ENCODE data around the gene RABAC1. TPM values are rescaled to one million over a fixed set of nuclear protein-coding genes. Genes with fewer than 3 reads are reported as not detected.
"Not testable (repeated sequence)": the region's sequence is repeated elsewhere in the genome, so short reads cannot be mapped to it uniquely, and the experiment has no call there.

Gene RABAC1
- total RNA-seq, 1 experiment from 2014 or later, result 137 TPM

- in situ Hi-C loops (cut with HindIII; ENCODE audit: low pct_unique_long_range_greater_than_20kb, low sequenced_read_pairs); DNase-seq (ENCODE audit: low read depth, low spot score): not testable (repeated sequence)
Measured at GRCh38 chr19:41991925-41992569, 32.9 kb upstream of the RABAC1 start.

DNA sequence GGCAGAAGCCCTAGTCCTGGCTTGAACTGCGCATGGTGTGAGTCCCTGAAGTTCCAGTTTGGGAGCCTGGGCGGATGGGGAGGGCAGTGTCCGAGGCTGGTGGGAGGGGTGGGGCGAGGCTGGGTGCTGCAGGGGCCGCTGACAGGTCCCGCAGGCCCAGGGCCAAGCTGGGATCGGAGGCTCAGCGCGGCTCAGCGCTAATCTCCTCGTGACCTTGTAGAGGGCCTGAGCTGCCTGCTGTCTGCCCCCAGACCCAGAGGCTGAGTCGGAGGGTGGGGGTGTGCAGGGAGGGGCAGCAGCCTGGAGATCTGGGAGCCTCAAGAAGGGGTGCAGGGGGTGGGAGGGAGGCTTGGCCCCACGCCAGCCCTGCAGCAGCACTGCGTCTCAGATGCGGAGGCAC is 31.9 kb upstream of the RABAC1 start:
- in situ Hi-C loops (cut with HindIII; ENCODE audit: low pct_unique_long_range_greater_than_20kb, low sequenced_read_pairs), result no loop called here
- DNase-seq (ENCODE audit: low read depth, low spot score), result no peak

GRCh38 chr19:41990615-41991014 is 31.5 kb upstream of the RABAC1 start:
- in situ Hi-C loops (cut with HindIII; ENCODE audit: low pct_unique_long_range_greater_than_20kb, low sequenced_read_pairs), result no loop called here
- no peak for DNase-seq (ENCODE audit: low read depth, low spot score)

DNA sequence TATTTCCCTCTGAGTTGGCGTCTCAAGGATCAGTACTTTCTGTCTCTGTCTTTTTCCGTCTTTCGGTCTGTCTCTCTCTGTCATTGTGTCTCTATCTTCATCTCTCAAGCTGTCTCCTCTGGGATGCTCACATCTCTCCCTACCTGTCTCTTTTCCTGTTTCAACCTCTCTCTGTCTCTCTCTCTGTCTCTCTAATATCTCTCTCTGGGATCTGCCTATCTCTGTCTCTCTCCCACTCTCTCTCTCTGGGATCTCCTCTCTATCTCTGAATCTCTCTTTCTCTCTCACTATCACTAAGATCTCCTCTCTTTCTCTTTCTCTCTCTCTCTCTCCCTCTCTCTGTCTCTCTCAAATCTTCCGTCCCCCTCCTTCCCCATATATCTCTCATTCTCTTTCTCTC is 30.9 kb upstream of the RABAC1 start:
- DNase-seq (ENCODE audit: low read depth, low spot score), result no peak
- in situ Hi-C loops (cut with HindIII; ENCODE audit: low pct_unique_long_range_greater_than_20kb, low sequenced_read_pairs), result no loop called here

- in situ Hi-C loops (cut with HindIII; ENCODE audit: low pct_unique_long_range_greater_than_20kb, low sequenced_read_pairs), result no loop called here
- DNase-seq (ENCODE audit: low read depth, low spot score), result no peak
Measured at GRCh38 chr19:41988947-41989346, 29.8 kb upstream of the RABAC1 start.

DNA sequence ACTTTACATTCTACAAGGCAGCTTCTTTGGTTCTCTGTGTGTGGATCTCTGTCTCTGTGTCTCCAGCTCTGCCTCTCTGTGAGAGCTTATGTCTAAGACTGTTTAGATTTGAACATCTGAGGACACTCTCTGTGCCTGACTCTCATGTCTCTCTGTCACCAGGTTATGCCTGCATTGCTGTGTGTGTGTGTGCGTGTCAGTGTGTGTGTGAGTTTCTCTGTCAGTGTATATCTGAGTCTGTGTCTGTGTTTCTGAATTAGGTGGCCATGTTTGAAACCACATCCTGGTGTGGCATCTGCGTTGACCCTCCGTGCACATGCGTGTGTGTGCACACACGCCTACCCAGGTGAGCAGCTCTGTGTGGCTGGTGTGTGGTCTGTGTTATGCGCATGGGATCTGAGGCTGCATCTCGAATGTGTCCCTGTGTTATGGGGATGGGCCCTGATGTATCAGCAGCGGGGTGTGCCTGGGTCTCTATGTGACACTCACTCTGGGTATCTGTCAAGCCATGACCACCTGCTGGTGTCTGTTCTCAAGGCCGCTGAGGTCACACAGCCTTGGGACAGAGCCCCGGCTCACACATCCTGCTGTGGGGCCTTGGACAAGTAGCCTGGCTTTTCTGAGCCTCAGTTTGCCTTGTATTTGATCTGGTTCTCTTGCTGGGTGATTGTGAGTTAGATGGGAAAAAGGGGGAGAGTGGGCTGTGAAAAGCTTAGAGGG is 28.2 kb upstream of the RABAC1 start:
- no peak for DNase-seq (ENCODE audit: low read depth, low spot score)
- in situ Hi-C loops (cut with HindIII; ENCODE audit: low pct_unique_long_range_greater_than_20kb, low sequenced_read_pairs), result no loop called here

DNA sequence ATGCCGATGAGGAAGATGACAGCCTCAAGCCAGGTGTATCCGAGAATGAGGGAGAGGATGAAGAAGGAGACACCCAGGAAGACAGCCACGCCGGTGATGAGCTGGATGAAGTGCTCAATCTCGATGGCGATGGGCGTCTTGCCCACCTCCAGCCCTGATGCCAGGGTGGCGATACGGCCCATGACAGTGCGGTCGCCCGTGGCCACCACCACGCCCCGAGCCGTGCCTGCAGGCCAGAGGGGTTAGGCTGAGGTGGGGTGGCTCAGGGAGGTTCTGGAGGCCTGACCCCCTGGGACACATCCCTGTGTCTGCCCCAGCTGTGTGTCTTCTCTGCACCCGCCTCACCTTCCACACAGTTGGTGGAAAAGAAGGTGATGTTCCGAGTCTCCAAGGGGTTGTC is 25.8 kb upstream of the RABAC1 start:
- DNase-seq (ENCODE audit: low read depth, low spot score), result no peak
- in situ Hi-C loops (cut with HindIII; ENCODE audit: low pct_unique_long_range_greater_than_20kb, low sequenced_read_pairs), result no loop called here

GRCh38 chr19:41981724-41982123 is 22.6 kb upstream of the RABAC1 start:
- DNase-seq (ENCODE audit: low read depth, low spot score), result no peak
- in situ Hi-C loops (cut with HindIII; ENCODE audit: low pct_unique_long_range_greater_than_20kb, low sequenced_read_pairs), result no loop called here

DNA sequence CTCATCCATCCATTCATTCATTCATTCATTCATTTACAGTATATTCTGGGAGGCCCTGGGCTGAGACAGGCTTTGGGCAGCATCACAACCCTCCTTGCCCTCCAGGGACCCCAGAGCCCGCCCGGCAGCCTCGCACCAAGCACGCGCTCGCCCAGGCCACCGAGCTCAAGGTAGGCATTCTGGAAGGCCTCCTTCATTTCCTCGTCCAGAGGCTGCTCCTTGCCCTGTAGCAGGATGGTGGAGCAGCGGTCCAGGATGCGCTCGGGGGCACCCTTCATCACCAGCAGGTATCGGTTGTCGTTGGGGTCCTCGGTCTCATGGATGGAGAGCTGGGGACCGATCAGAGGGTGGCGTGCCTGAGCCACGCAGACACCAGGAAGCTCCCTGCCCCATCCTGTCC is 19.3 kb upstream of the RABAC1 start:
- no peak for DNase-seq (ENCODE audit: low read depth, low spot score)
- in situ Hi-C loops (cut with HindIII; ENCODE audit: low pct_unique_long_range_greater_than_20kb, low sequenced_read_pairs), result no loop called here

GRCh38 chr19:41977916-41978315 is 18.8 kb upstream of the RABAC1 start:
- in situ Hi-C loops (cut with HindIII; ENCODE audit: low pct_unique_long_range_greater_than_20kb, low sequenced_read_pairs), result no loop called here
- no peak for DNase-seq (ENCODE audit: low read depth, low spot score)

GRCh38 chr19:41974652-41975051 is 15.5 kb upstream of the RABAC1 start:
- DNase-seq (ENCODE audit: low read depth, low spot score), result no peak
- in situ Hi-C loops (cut with HindIII; ENCODE audit: low pct_unique_long_range_greater_than_20kb, low sequenced_read_pairs), result no loop called here

DNA sequence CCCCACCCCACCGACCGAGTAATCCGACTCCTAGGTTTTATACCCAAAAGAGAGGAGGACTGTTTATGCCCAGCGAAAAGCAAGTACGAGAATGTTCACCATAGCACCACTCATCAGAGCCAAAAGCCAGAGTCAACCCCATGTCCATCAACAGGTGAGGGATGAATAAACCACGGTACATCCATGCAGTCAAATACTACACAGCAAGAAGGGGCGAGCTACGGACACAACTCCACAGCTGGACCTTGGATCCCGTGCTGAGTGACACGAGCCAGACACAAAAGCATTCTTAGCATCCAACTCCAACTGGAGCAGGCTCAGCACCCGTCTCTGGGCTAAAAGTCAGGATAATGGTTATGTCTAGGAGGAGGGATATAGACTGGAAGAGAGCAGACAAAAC is 12.2 kb upstream of the RABAC1 start:
- no peak for DNase-seq (ENCODE audit: low read depth, low spot score)
- in situ Hi-C loops (cut with HindIII; ENCODE audit: low pct_unique_long_range_greater_than_20kb, low sequenced_read_pairs), result no loop called here

DNA sequence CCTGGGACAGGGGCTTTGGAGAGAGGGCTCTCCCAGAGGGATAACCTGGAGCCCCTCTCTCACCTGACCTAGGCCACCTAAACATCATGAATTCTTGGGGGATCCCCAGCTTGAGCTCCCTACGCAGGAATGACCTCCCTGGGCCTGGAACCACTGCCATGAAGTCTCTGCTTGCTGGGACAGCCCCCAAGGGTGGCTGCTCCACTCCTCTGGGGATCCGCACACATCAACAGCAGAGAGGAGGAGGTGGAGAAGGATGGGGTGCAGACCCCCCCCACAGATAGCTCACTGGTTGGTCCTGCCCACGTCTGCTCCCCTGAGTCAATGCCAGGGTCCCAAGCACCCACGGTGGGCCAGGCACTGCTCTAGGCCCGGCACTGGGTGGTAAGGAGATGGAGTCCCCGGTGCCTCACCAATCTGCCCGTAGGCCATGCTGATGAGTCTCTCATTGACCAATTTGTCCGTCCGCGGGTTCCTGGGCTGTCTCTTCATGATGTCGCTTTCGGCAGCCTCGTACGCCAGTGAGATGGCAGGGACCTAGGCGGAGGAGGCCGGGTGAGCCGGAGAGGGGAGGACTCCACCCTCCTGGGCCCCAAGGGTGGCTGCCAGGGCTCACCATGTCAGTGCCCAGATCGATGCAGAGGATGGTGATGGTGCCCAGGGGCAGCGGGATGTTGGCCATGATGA is 10.8 kb upstream of the RABAC1 start:
- DNase-seq (ENCODE audit: low read depth, low spot score), result no peak
- in situ Hi-C loops (cut with HindIII; ENCODE audit: low pct_unique_long_range_greater_than_20kb, low sequenced_read_pairs), result no loop called here

GRCh38 chr19:41968751-41969595 is 9.9 kb upstream of the RABAC1 start:
- in situ Hi-C loops (cut with HindIII; ENCODE audit: low pct_unique_long_range_greater_than_20kb, low sequenced_read_pairs), result no loop called here
- no peak for DNase-seq (ENCODE audit: low read depth, low spot score)

- in situ Hi-C loops (cut with HindIII; ENCODE audit: low pct_unique_long_range_greater_than_20kb, low sequenced_read_pairs), result no loop called here
- DNase-seq (ENCODE audit: low read depth, low spot score), result no peak
Measured at GRCh38 chr19:41967054-41967783, 8.1 kb upstream of the RABAC1 start.

GRCh38 chr19:41965106-41965505 is 6.0 kb upstream of the RABAC1 start:
- DNase-seq (ENCODE audit: low read depth, low spot score), result no peak
- in situ Hi-C loops (cut with HindIII; ENCODE audit: low pct_unique_long_range_greater_than_20kb, low sequenced_read_pairs), result no loop called here

DNA sequence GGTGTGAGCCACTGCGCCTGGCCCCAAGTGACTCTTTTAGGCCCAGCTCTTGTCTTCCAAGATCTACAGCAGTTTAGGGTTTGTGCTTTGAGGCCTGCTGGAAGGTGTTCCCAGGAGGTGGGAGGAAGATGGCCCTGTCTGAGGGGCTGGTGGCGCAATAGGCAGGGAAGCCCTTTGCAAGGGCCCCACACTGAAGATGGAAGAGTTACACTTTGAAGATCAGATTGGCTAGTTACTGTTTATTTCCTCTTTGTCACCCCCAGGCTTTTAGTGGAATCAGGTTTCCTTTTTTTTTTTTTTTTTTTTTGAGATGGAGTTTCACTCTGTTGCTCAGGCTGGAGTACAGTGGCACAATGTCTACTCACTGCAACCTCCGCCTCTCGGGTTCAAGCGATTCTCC is 1.9 kb upstream of the RABAC1 start:
- in situ Hi-C loops (cut with HindIII; ENCODE audit: low pct_unique_long_range_greater_than_20kb, low sequenced_read_pairs), result no loop called here
- DNase-seq (ENCODE audit: low read depth, low spot score), result no peak

Data from SK-MEL-5 (cell line).